Hypothalamus (tissue), 51 donors: ENCODE data around the gene CHST8.
A peak's percentile ranks its signal among the peaks of the same experiment; 100 is the strongest.

Experiments
- DNase-seq, 51 donors: peaks; one replicate each; lab custom pipeline; 2025; lab: John Stamatoyannopoulos, UW

CHST8 gene

GRCh38 chr19:33728141-33728540 is 106.4 kb downstream of the CHST8 start:
- DNase-seq: no peak

- no peak for DNase-seq
These were observed 109.3 kb downstream of the CHST8 start for GRCh38 chr19:33730858-33731607.

GRCh38 chr19:33731881-33732280 is 110.1 kb downstream of the CHST8 start:
- no peak for DNase-seq

- peak in 31 of 51 donors; percentile 3 to 71 (median 28) for DNase-seq
These were observed 113.2 kb downstream of the CHST8 start for GRCh38 chr19:33734913-33735312.

- no peak for DNase-seq
These were observed 114.4 kb downstream of the CHST8 start for GRCh38 chr19:33736158-33736557.

- no peak for DNase-seq
These were observed 115.0 kb downstream of the CHST8 start for GRCh38 chr19:33736787-33737186.

GRCh38 chr19:33737681-33738371 is 116.1 kb downstream of the CHST8 start:
- DNase-seq: no peak

- peak in 7 of 51 donors; percentile 2 to 19 (median 10) for DNase-seq
These were observed 119.2 kb downstream of the CHST8 start for GRCh38 chr19:33740811-33741396.

- DNase-seq: no peak
These were observed 123.5 kb downstream of the CHST8 start for GRCh38 chr19:33745297-33745696.

GRCh38 chr19:33746159-33746558 is 124.4 kb downstream of the CHST8 start:
- no peak for DNase-seq

- DNase-seq: no peak
These were observed 125.5 kb downstream of the CHST8 start for GRCh38 chr19:33747273-33747672.

GRCh38 chr19:33748231-33748630 is 126.5 kb downstream of the CHST8 start:
- DNase-seq: no peak

GRCh38 chr19:33749016-33749415 is 127.3 kb downstream of the CHST8 start:
- DNase-seq: no peak

GRCh38 chr19:33749619-33750175 is 127.9 kb downstream of the CHST8 start:
- no peak for DNase-seq

- DNase-seq: no peak
These were observed 129.1 kb downstream of the CHST8 start for GRCh38 chr19:33750587-33751435.

- no peak for DNase-seq
These were observed 129.7 kb downstream of the CHST8 start for GRCh38 chr19:33751436-33751770.

GRCh38 chr19:33752018-33752800 is 130.5 kb downstream of the CHST8 start:
- peak in 1 of 51 donors; percentile 17 for DNase-seq

GRCh38 chr19:33752945-33753344 is 131.2 kb downstream of the CHST8 start:
- DNase-seq: no peak

GRCh38 chr19:33754361-33754760 is 132.6 kb downstream of the CHST8 start:
- DNase-seq: no peak
